Activated naive CD4-positive, alpha-beta T cell treated with Interleukin-2 at 50 U/mL for 16 hours (primary cell): ENCODE results near the gene TTC1.
"Not testable (repeated sequence)": the region's sequence is repeated elsewhere in the genome, so short reads cannot be mapped to it uniquely, and the experiment has no call there.

Experiments
- DNase-seq: peaks from one replicate; pipeline ENCODE4 v3.0.0-alpha.2; 2020

The TTC1 gene

GRCh38 chr5:160008877-160009590, at the start of gene TTC1:
TSS of gene TTC1 (plus strand) at chr5:160009139. CDS start at chr5:160010529, 1,390 bp downstream.
- DNase-seq: peak; percentile 89

GRCh38 chr5:159961176-159962160, 47.5 kb upstream of the TTC1 start:
- no peak for DNase-seq

- no peak for DNase-seq
Observed at GRCh38 chr5:159962214-159962613, 46.7 kb upstream of the TTC1 start.

GRCh38 chr5:159963935-159964334, 45.0 kb upstream of the TTC1 start:
- DNase-seq: no peak

GRCh38 chr5:159965031-159965837, 43.7 kb upstream of the TTC1 start:
- DNase-seq: peak; percentile 19

GRCh38 chr5:159965838-159966128, 43.2 kb upstream of the TTC1 start:
- DNase-seq: not testable (repeated sequence)

- no peak for DNase-seq
Observed at GRCh38 chr5:159969966-159970365, 39.0 kb upstream of the TTC1 start.

- no peak for DNase-seq
Observed at GRCh38 chr5:159971038-159971437, 37.9 kb upstream of the TTC1 start.

- DNase-seq: no peak
Observed at GRCh38 chr5:159971514-159971913, 37.4 kb upstream of the TTC1 start.

- DNase-seq: no peak
Observed at GRCh38 chr5:159971931-159972461, 36.9 kb upstream of the TTC1 start.

- DNase-seq: no peak
Observed at GRCh38 chr5:159972538-159973362, 36.2 kb upstream of the TTC1 start.

- DNase-seq: no peak
Observed at GRCh38 chr5:159975462-159976019, 33.4 kb upstream of the TTC1 start.

GRCh38 chr5:159976921-159977320, 32.0 kb upstream of the TTC1 start:
- DNase-seq: no peak

GRCh38 chr5:159978358-159978757, 30.6 kb upstream of the TTC1 start:
- no peak for DNase-seq

GRCh38 chr5:159982421-159983173, 26.3 kb upstream of the TTC1 start:
- DNase-seq: no peak

GRCh38 chr5:159987031-159987674, 21.8 kb upstream of the TTC1 start:
- peak; percentile 78 for DNase-seq

- no peak for DNase-seq
Observed at GRCh38 chr5:159990506-159990905, 18.4 kb upstream of the TTC1 start.

GRCh38 chr5:159992566-159992965, 16.4 kb upstream of the TTC1 start:
- no peak for DNase-seq

GRCh38 chr5:159993194-159993593, 15.7 kb upstream of the TTC1 start:
- no peak for DNase-seq

GRCh38 chr5:159995907-159996306, 13.0 kb upstream of the TTC1 start:
- no peak for DNase-seq
